Measurements from ENCODE around the gene ALOX15. TPM values are rescaled to one million over a fixed set of nuclear protein-coding genes. Genes with fewer than 3 reads are reported as not detected.
"Not testable (repeated sequence)": the region's sequence is repeated elsewhere in the genome, so short reads cannot be mapped to it uniquely, and the experiment has no call there.

Gene ALOX15
- total RNA-seq, 1 donor from 2014 or later, result not detected

DNA sequence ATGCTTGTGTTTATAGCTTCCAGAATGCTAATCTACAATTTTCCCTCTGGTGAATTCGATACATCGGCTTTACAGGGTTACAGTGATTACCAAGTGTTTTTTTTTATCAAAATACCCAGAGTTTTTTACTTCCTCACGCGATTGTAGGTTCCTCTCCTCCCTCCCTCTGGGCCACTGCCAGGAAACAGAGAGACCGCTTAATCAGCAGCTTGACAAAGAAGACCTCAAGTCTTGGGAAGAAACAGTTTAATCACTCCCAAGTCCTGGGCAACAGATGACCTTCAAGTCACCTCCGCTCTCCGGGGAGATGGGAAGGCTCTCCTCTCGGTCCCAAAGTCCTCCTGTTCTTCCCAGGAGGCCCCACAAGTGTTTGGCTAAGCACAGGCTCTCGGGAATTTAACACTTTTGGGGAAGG, 33.7 kb downstream of the ALOX15 start:
- FAIRE-seq, result no peak
- TF ChIP-seq, protein P1, sequence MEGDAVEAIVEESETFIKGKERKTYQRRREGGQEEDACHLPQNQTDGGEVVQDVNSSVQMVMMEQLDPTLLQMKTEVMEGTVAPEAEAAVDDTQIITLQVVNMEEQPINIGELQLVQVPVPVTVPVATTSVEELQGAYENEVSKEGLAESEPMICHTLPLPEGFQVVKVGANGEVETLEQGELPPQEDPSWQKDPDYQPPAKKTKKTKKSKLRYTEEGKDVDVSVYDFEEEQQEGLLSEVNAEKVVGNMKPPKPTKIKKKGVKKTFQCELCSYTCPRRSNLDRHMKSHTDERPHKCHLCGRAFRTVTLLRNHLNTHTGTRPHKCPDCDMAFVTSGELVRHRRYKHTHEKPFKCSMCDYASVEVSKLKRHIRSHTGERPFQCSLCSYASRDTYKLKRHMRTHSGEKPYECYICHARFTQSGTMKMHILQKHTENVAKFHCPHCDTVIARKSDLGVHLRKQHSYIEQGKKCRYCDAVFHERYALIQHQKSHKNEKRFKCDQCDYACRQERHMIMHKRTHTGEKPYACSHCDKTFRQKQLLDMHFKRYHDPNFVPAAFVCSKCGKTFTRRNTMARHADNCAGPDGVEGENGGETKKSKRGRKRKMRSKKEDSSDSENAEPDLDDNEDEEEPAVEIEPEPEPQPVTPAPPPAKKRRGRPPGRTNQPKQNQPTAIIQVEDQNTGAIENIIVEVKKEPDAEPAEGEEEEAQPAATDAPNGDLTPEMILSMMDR (IDR thresholded peaks at IDR 0.05; ENCODE audit: insufficient read depth, low read length, severe bottlenecking), result no peak
- Histone ChIP-seq H3K27me3 (ENCODE audit: control insufficient read depth, insufficient read depth, low read length) (peaks cover 7% of the 10 kb centered on the region), H3K36me3 (ENCODE audit: control insufficient read depth, insufficient read depth, low read length) (no peaks in the 10 kb centered on the region), H3K4me3 (ENCODE audit: low read depth, low read length) (no peak overlapping the region)
- no peak for DNase-seq (ENCODE audit: low read depth)

DNA sequence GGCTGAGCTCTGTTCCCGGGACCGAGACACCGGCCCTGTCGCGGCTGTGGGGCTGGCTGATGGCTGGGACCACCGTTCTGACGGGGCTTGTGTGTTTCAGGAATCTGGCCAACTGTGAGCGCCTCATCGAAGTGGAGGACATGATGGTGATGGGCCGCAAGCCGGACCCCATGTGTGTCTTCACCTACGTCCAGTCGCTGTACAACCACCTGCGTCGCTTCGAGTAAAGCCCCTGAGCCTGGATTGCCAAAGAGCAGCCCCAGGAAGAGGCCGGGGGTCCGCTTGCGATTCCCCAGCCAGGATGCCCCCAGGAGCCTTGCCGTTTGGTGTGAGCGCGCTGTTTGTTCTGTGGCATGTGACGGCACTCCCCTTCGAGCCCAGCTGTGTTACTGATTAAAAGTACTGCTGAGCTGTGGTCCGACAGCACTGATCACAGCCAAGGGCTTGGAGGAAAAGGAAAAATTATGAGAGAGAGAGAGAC, 34.2 kb downstream of the ALOX15 start:
- peaks cover 7% of the 10 kb centered on the region for H3K27me3 ChIP-seq (ENCODE audit: control insufficient read depth, insufficient read depth, low read length)
- DNase-seq (ENCODE audit: low read depth), result no peak

DNA sequence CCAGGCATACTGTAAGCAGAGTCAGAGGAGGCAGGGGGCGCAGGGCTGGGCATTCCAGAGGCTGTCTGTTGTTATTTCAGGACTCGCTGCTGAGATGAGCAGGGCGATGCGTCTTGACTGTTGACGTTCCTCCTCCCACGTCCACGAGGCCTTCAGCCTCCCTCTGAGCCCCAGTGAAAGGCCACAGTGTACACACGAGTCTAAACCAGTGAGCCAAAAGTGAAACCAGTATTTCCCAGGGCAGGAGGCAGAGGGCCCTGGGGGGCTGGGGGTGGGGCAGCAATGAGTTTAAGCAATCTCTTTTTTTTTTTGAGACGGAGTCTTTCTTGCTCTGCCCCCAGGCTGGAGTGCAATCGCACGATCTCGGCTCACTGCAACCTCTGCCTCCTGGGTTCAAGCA, 35.7 kb downstream of the ALOX15 start:
- FAIRE-seq (no peak), DNase-seq (ENCODE audit: low read depth) (no peak)
- TF ChIP-seq, protein P1 (IDR thresholded peaks at IDR 0.05; ENCODE audit: insufficient read depth, low read length, severe bottlenecking), result no peak

More for the DNA sequence above, 34.2 kb downstream of the ALOX15 start:
- no peaks in the 10 kb centered on the region for H3K36me3 ChIP-seq (ENCODE audit: control insufficient read depth, insufficient read depth, low read length)
- FAIRE-seq, result no peak
- TF ChIP-seq, protein P1 (IDR thresholded peaks at IDR 0.05; ENCODE audit: insufficient read depth, low read length, severe bottlenecking), result no peak
- no peak overlapping the region for H3K4me3 ChIP-seq (ENCODE audit: low read depth, low read length)

DNA sequence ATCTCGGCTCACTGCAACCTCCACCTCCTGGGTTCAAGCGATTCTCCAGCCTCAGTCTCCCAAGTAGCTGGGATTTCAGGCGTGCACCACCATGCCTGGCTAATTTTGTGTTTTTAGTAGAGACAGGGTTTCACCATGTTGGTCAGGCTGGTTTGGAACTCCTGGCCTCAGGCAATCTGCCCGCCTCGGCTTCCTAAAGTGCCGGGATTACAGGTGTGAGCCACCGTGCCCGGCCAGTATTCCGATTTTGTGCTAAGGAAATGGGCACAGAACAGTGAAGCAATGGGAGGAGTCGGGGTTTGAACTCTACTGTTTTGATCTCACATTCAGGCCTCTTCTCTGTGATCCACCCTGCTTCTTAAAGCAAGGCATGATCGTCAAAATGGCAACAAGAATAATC, 36.7 kb downstream of the ALOX15 start:
- not testable (repeated sequence) for FAIRE-seq; H3K27me3 ChIP-seq (ENCODE audit: control insufficient read depth, insufficient read depth, low read length); H3K4me3 ChIP-seq (ENCODE audit: low read depth, low read length); H3K36me3 ChIP-seq (ENCODE audit: control insufficient read depth, insufficient read depth, low read length); DNase-seq (ENCODE audit: low read depth)

More for the DNA sequence above, 35.7 kb downstream of the ALOX15 start:
- peaks cover 7% of the 10 kb centered on the region for H3K27me3 ChIP-seq (ENCODE audit: control insufficient read depth, insufficient read depth, low read length)
- no peak overlapping the region for H3K4me3 ChIP-seq (ENCODE audit: low read depth, low read length)
- H3K36me3 ChIP-seq (ENCODE audit: control insufficient read depth, insufficient read depth, low read length), result no peaks in the 10 kb centered on the region

DNA sequence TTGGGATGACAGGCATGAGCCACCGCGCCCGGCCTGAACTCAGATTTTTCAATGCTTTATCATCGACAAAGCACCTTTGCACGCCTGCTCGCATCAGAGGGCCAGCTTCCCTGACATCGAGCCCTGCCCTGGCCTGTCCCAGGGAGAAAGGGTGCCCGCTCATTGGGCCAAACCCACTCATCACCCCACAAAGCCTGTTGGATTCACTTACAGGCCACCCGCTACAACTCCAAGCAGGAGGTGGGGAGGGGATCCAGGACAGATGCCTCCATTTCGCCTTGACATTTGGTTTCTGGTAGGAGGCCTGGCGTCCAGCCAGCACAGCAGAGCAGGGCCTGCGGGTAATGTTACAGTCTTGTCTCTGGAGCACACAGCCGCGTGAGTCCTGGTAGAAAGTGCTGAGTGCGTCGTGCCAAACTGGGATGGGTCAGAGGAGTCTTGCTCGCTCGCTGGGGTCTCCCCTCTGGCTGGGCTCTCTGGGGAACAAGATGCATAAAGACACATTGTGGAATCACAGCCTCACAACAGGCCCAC, 37.3 kb downstream of the ALOX15 start:
- DNase-seq (ENCODE audit: low read depth), result peak; percentile 11
- TF ChIP-seq, protein P1 (IDR thresholded peaks at IDR 0.05; ENCODE audit: insufficient read depth, low read length, severe bottlenecking), result no peak
- FAIRE-seq, result no peak
- Histone ChIP-seq H3K4me3 (ENCODE audit: low read depth, low read length) (no peak overlapping the region), H3K27me3 (ENCODE audit: control insufficient read depth, insufficient read depth, low read length) (peaks cover 5% of the 10 kb centered on the region), H3K36me3 (ENCODE audit: control insufficient read depth, insufficient read depth, low read length) (no peaks in the 10 kb centered on the region)

DNA sequence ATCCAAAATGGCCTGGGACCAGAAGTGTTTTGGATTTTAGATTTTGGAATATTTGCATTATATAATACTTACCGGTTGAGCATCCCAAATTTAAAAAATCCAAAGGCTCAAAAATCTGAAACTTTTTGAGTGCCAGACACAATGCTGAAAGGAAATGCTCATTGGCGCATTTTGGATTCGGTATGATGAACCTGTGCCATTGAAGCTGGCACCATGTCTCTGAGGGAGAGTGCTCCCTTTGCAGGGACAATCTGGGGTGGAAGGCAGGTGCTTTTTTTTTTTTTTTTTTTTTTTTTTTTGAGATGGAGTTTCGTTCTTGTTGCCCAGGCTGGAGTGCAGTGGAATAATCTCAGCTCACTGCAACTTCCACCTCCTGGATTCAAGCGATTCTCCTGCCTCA, 39.4 kb downstream of the ALOX15 start:
- peaks cover 3% of the 10 kb centered on the region for H3K27me3 ChIP-seq (ENCODE audit: control insufficient read depth, insufficient read depth, low read length)
- TF ChIP-seq, protein P1 (IDR thresholded peaks at IDR 0.05; ENCODE audit: insufficient read depth, low read length, severe bottlenecking), result no peak
- FAIRE-seq, result no peak
- H3K4me3 ChIP-seq (ENCODE audit: low read depth, low read length), result no peak overlapping the region
- DNase-seq (ENCODE audit: low read depth), result no peak
- no peaks in the 10 kb centered on the region for H3K36me3 ChIP-seq (ENCODE audit: control insufficient read depth, insufficient read depth, low read length)
